OCI-LY3 (cell line): ENCODE measurements around the gene SESTD1.
A peak's percentile ranks its signal among the peaks of the same experiment; 100 is the strongest.

Experiments
- H2AFZ ChIP-seq: fragments of 200-600, 300-600 bp; shearing (Covaris generic); 2 replicates; pipeline ENCODE4 v1.6.0; 2014; ENCODE audit warnings: antibody characterized with exemption, low read depth, low read length
- H3K27ac ChIP-seq: fragments of 200-600, 300-600 bp; sonication (generic); 2 replicates; pipeline ENCODE4 v1.5.1; 2014; ENCODE audit warnings: mild to moderate bottlenecking, low read length, moderate library complexity, mixed read lengths
- H3K27me3 ChIP-seq: fragments of 200-600, 300-600 bp; sonication (generic); 2 replicates; pipeline ENCODE4 v1.6.1; 2014; ENCODE audit warnings: low read depth, low read length, mixed read lengths
- H3K36me3 ChIP-seq: fragments of 200-600, 300-600 bp; sonication (generic); replicated peaks from 2 replicates; pipeline ENCODE3; 2014; ENCODE audit warnings: low read depth, low read length, mixed read lengths
- H3K4me1 ChIP-seq: fragments of 300-600, 200-600 bp; sonication (generic); 2 replicates; pipeline ENCODE4 v1.6.1; 2014; ENCODE audit warnings: low read length, mixed read lengths
- H3K4me2 ChIP-seq: fragments of 200-600, 300-600 bp; sonication (generic); 2 replicates; pipeline ENCODE4 v1.6.1; 2014; ENCODE audit warnings: low read length, mixed read lengths
- H3K4me3 ChIP-seq: fragments of 300-600, 200-600 bp; sonication (generic); 2 replicates; pipeline ENCODE4 v1.5.1; 2014; ENCODE audit warnings: antibody characterized with exemption, mild to moderate bottlenecking, low read length, moderate library complexity
- H3K79me2 ChIP-seq: fragments of 300-600, 200-600 bp; shearing (Covaris generic); 2 replicates; pipeline ENCODE4 v1.6.1; 2014; ENCODE audit warnings: mild to moderate bottlenecking, low read length, mixed read lengths
- H3K9ac ChIP-seq: fragments of 300-600, 200-600 bp; shearing (Covaris generic); 2 replicates; pipeline ENCODE4 v1.6.0; 2014; ENCODE audit warnings: mild to moderate bottlenecking, low read length, moderate library complexity
- H3K9me3 ChIP-seq: fragments of 200-600, 300-600 bp; shearing (Covaris generic); 2 replicates; pipeline ENCODE4 v1.6.1; 2014; ENCODE audit warnings: low read length, mixed read lengths; ENCODE audit not compliant: insufficient read depth
- H4K20me1 ChIP-seq: fragments of 200-600, 300-600 bp; sonication (generic); 2 replicates; pipeline ENCODE4 v1.6.1; 2016; ENCODE audit warnings: low read length, mixed read lengths; ENCODE audit not compliant: insufficient read depth
- EZH2phosphoT487 ChIP-seq: fragments of 200-600 bp; shearing (Covaris generic); IDR thresholded peaks from 2 replicates; pipeline ENCODE4 v1.6.1; 2018; ENCODE audit warnings: antibody characterized with exemption, mixed run types, low read depth
- TF ChIP-seq, protein P1 (sequence below): fragments of 200-600, 300-600 bp; sonication (generic); IDR thresholded peaks from 2 replicates; pipeline ENCODE4 v1.5.1; 2014; ENCODE audit warnings: antibody characterized with exemption, low read length, low read depth

The SESTD1 gene, protein sequence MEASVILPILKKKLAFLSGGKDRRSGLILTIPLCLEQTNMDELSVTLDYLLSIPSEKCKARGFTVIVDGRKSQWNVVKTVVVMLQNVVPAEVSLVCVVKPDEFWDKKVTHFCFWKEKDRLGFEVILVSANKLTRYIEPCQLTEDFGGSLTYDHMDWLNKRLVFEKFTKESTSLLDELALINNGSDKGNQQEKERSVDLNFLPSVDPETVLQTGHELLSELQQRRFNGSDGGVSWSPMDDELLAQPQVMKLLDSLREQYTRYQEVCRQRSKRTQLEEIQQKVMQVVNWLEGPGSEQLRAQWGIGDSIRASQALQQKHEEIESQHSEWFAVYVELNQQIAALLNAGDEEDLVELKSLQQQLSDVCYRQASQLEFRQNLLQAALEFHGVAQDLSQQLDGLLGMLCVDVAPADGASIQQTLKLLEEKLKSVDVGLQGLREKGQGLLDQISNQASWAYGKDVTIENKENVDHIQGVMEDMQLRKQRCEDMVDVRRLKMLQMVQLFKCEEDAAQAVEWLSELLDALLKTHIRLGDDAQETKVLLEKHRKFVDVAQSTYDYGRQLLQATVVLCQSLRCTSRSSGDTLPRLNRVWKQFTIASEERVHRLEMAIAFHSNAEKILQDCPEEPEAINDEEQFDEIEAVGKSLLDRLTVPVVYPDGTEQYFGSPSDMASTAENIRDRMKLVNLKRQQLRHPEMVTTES

DNA sequence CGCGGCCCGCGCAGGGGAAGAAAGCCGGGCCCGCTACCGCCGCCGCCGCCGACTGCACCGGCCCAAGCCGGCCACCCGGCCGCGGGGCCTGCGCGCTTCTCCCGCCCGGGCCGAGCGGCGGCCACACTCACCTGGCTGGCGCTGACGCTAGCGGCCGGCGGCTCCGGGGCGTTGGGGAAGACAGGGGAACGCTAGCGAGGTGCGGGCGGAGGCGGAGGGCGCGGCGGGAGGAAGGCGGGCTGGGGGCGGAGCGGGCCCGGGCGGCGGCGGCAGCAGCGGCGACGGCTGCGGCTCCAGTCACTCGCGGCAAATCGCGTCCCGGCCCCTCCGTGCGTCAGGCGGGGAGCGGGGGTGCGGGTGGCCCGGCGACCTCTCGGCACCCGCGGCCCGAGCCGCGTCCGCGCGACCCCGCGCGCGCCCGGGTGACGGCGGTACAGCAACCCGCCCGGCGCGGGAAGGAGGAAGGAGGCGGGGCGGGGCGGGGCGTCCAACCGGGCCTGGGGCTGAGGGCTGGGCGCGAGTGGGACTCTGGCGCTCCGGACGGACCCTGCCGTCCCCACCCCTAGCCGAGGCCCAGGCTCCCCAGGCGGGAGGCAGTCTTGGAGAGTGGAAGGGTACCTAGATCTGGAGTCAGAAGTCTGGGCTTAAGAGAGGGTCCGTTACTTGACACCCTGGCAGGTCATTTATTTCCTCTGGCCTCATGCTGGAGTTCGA lies at the start of gene SESTD1:
Gene SESTD1 (minus strand): TSS at position 465 of the 714 bp plus-strand sequence. CDS start 72,991 bp downstream, outside the sequence.
- Histone ChIP-seq H3K4me1 (peaks cover 12% of the 10 kb centered on the region), H4K20me1 (no peaks in the 10 kb centered on the region), H2AFZ (peak within 1 kb of the TSS; percentile 95), H3K27ac (no peak within 1 kb of the TSS), H3K36me3 (no peaks in the 10 kb centered on the region), H3K9ac (peak within 1 kb of the TSS; percentile 76), H3K79me2 (peaks cover 16% of the 10 kb centered on the region), H3K4me3 (peak within 1 kb of the TSS; percentile 95), H3K9me3 (no peaks in the 10 kb centered on the region), H3K4me2 (peak within 1 kb of the TSS; percentile 100), H3K27me3 (peaks cover 14% of the 10 kb centered on the region)
- TF ChIP-seq EZH2phosphoT487, result no peak
- TF ChIP-seq, protein P1, sequence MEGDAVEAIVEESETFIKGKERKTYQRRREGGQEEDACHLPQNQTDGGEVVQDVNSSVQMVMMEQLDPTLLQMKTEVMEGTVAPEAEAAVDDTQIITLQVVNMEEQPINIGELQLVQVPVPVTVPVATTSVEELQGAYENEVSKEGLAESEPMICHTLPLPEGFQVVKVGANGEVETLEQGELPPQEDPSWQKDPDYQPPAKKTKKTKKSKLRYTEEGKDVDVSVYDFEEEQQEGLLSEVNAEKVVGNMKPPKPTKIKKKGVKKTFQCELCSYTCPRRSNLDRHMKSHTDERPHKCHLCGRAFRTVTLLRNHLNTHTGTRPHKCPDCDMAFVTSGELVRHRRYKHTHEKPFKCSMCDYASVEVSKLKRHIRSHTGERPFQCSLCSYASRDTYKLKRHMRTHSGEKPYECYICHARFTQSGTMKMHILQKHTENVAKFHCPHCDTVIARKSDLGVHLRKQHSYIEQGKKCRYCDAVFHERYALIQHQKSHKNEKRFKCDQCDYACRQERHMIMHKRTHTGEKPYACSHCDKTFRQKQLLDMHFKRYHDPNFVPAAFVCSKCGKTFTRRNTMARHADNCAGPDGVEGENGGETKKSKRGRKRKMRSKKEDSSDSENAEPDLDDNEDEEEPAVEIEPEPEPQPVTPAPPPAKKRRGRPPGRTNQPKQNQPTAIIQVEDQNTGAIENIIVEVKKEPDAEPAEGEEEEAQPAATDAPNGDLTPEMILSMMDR, result no peak

DNA sequence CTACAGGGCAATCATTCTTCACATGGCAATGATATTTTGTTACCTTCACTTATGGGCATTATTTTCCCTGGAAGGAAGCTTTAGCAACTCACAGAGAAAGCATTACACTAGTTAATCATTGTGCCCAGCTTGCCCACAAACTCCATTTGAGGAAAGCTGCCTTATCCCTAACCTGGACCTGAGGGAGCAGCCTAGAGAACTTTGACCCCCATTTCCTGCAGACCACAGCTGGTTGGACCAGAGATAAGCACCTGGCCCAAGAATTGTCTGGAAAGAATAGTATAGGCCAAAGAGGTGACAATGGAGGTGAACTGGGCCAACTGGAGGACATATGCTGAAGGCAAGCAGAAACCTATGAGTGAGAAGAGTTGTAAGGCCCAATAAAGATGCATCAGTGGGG lies 48.4 kb upstream of the SESTD1 start:
- H4K20me1 ChIP-seq, result no peaks in the 10 kb centered on the region
- H3K36me3 ChIP-seq, result no peaks in the 10 kb centered on the region
- no peak overlapping the region for H2AFZ ChIP-seq
- no peaks in the 10 kb centered on the region for H3K9me3 ChIP-seq
- no peak overlapping the region for H3K4me3 ChIP-seq
- TF ChIP-seq EZH2phosphoT487, result no peak
- TF ChIP-seq, protein P1, result no peak
- H3K27ac ChIP-seq, result no peak overlapping the region
- no peaks in the 10 kb centered on the region for H3K27me3 ChIP-seq
- no peak overlapping the region for H3K4me2 ChIP-seq
- no peaks in the 10 kb centered on the region for H3K4me1 ChIP-seq
- no peak overlapping the region for H3K9ac ChIP-seq
- H3K79me2 ChIP-seq, result no peaks in the 10 kb centered on the region

DNA sequence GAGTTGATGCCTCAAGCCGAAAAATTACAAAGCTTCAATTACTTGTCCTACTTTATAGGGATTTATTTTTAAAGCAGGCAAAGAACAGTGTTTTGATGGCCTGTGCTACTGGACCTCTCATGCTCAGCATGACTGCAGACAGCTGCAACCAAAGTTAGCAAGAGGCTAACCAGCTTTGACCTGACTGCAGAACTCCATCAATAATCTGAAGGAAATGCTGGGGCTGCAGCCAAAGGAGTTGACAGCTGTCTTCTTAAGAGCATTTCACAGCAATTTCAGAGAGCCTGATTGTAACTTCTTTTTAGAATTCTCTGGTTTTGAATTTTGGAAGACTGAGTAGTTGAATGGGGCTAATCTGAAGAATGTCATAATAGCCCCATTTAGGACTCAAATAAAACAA lies 46.5 kb upstream of the SESTD1 start:
- Histone ChIP-seq H2AFZ (no peak overlapping the region), H3K4me3 (no peak overlapping the region), H3K4me1 (no peaks in the 10 kb centered on the region), H3K9ac (no peak overlapping the region), H4K20me1 (no peaks in the 10 kb centered on the region), H3K27me3 (no peaks in the 10 kb centered on the region), H3K36me3 (no peaks in the 10 kb centered on the region), H3K9me3 (no peaks in the 10 kb centered on the region), H3K79me2 (no peaks in the 10 kb centered on the region), H3K27ac (no peak overlapping the region), H3K4me2 (no peak overlapping the region)
- no peak for TF ChIP-seq EZH2phosphoT487
- TF ChIP-seq, protein P1, result no peak
